Activated T-cell treated with anti-CD3 and anti-CD28 coated beads, Interleukin-2, amount 50 U/mL, for 1 hour (primary cell): Measurements from ENCODE around the gene CUX1.
"Not testable (repeated sequence)": the region's sequence is repeated elsewhere in the genome, so short reads cannot be mapped to it uniquely, and the experiment has no call there.

ENCODE experiments used
- DNase-seq: peaks from one replicate; pipeline ENCODE4 v3.0.0-alpha.2; 2020

CUX1 gene

GRCh38 chr7:101854084-101854865 is 36.8 kb downstream of the CUX1 start:
- no peak for DNase-seq

- peak; percentile 79 for DNase-seq
Observed at GRCh38 chr7:101856473-101857357, 39.3 kb downstream of the CUX1 start.

GRCh38 chr7:101857358-101857811 is 40.0 kb downstream of the CUX1 start:
- no peak for DNase-seq

- DNase-seq = no peak
Observed at GRCh38 chr7:101858437-101859385, 41.3 kb downstream of the CUX1 start.

- DNase-seq = no peak
Observed at GRCh38 chr7:101859411-101860106, 42.1 kb downstream of the CUX1 start.

- no peak for DNase-seq
Observed at GRCh38 chr7:101860316-101861217, 43.1 kb downstream of the CUX1 start.

- DNase-seq = no peak
Observed at GRCh38 chr7:101861218-101861775, 43.9 kb downstream of the CUX1 start.

GRCh38 chr7:101862280-101863220 is 45.1 kb downstream of the CUX1 start:
- DNase-seq = no peak

- DNase-seq = no peak
Observed at GRCh38 chr7:101863598-101863997, 46.2 kb downstream of the CUX1 start.

GRCh38 chr7:101864039-101864438 is 46.6 kb downstream of the CUX1 start:
- DNase-seq = no peak

GRCh38 chr7:101865031-101865430 is 47.6 kb downstream of the CUX1 start:
- DNase-seq = no peak

GRCh38 chr7:101865455-101865854 is 48.0 kb downstream of the CUX1 start:
- no peak for DNase-seq

- no peak for DNase-seq
Observed at GRCh38 chr7:101866328-101866727, 48.9 kb downstream of the CUX1 start.

- no peak for DNase-seq
Observed at GRCh38 chr7:101867265-101867664, 49.8 kb downstream of the CUX1 start.

- not testable (repeated sequence) for DNase-seq
Observed at GRCh38 chr7:101867681-101868080, 50.3 kb downstream of the CUX1 start.

- no peak for DNase-seq
Observed at GRCh38 chr7:101868191-101868950, 50.9 kb downstream of the CUX1 start.

GRCh38 chr7:101869026-101869900 is 51.8 kb downstream of the CUX1 start:
- DNase-seq = no peak

GRCh38 chr7:101869901-101870290 is 52.5 kb downstream of the CUX1 start:
- DNase-seq = no peak
